K562 (cell line): ENCODE results near the gene ECHDC1. TPM values are rescaled to one million over a fixed set of nuclear protein-coding genes. Genes with fewer than 3 reads are reported as not detected.

Source experiments
- ATAC-seq: fragments of 200-7000 bp; cut with Tn5 transposase; 3 replicates; pipeline ENCODE4 v1.9.1; 2020; ENCODE audit warnings: moderate library complexity
- BruUV-seq: library from RNA; stranded (reverse); fragments of 400-500 nt; replicated peaks from 2 replicates; lab custom pipeline; 2021; lab: Mats Ljungman, UMichigan
- CTCF ChIA-PET: fragments of 300-600 bp; formaldehyde crosslinking; extraction: SDS; loops from one replicate; lab custom pipeline; 2021; ENCODE audit warnings: low intra/inter-chr PET ratio; lab: Yijun Ruan, JAX
- POLR2A ChIA-PET: fragments of 300-600, 350-650 bp; sonication (Branson Sonifier 250); formaldehyde crosslinking; extraction: SDS; loops from one replicate; lab custom pipeline; 2021; ENCODE audit warnings: antibody characterized with exemption, inconsistent platforms; lab: Yijun Ruan, JAX
- DNase-seq, 4 experiments: peaks; one replicate each; pipeline versions ENCODE4 v3.0.0 to v3.0.0-alpha.2; 2011 to 2018; ENCODE audit warnings: low spot score in 3 of 4, mixed read lengths in 3 of 4; ENCODE audit errors: extremely low read depth in 1 of 4
- FAIRE-seq: peaks from 2 replicates; lab custom pipeline; 2011; peaks lifted over from hg19 to GRCh38; lab: Jason Lieb, UNC
- H2AFZ ChIP-seq: 2 replicates; pipeline ENCODE4 v1.6.0; 2011; ENCODE audit warnings: low read depth, low read length, control low read depth, inconsistent platforms
- H3K27ac ChIP-seq: fragments of 200-600 bp; 3 replicates; pipeline ENCODE4 v1.8.0; 2011; ENCODE audit warnings: low read depth, mild to moderate bottlenecking, control low read depth, inconsistent platforms, low read length, moderate library complexity, mixed read lengths; ENCODE audit errors: extremely low read depth
- H3K27me3 ChIP-seq, 2 experiments: fragments of 300-600 bp in 1 of 2; 2 replicates in 1 of 2; 3 replicates in 1 of 2; pipeline versions ENCODE4 v1.6.0 to v1.8.0; 2011; ENCODE audit warnings: inconsistent platforms in 2 of 2, low read length in 2 of 2, mild to moderate bottlenecking in 1 of 2, mixed read lengths in 1 of 2, moderate library complexity in 1 of 2; ENCODE audit not compliant: control insufficient read depth in 2 of 2, insufficient read depth in 2 of 2
- H3K36me3 ChIP-seq: fragments of 300-600 bp; 3 replicates; pipeline ENCODE4 v1.8.0; 2011; ENCODE audit warnings: mild to moderate bottlenecking, low read length, inconsistent platforms; ENCODE audit not compliant: control insufficient read depth, insufficient read depth
- H3K4me1 ChIP-seq, 2 experiments: fragments of 200-600 bp in 1 of 2; replicated peaks in 1 of 2; 2 replicates in 1 of 2; 3 replicates in 1 of 2; pipeline versions ENCODE4 v1.5.1 to v1.8.0; 2011; ENCODE audit warnings: inconsistent platforms in 2 of 2, low read length in 2 of 2, mild to moderate bottlenecking in 1 of 2, mixed read lengths in 1 of 2, moderate library complexity in 1 of 2; ENCODE audit not compliant: control insufficient read depth in 2 of 2, insufficient read depth in 2 of 2
- H3K4me2 ChIP-seq: 2 replicates; pipeline ENCODE4 v1.6.1; 2011; ENCODE audit warnings: low read length, control low read depth, inconsistent platforms, mixed read lengths; ENCODE audit not compliant: insufficient read depth
- H3K4me3 ChIP-seq: fragments of 200-600 bp; sonication (generic), shearing (Covaris generic); 2 replicates; pipeline ENCODE4 v1.5.1; 2016; ENCODE audit warnings: control low read depth, inconsistent platforms
- H3K79me2 ChIP-seq: fragments of 200-600 bp; 3 replicates; pipeline ENCODE4 v1.8.0; 2011; ENCODE audit warnings: low read length, inconsistent platforms; ENCODE audit not compliant: control insufficient read depth, insufficient read depth
- H3K9ac ChIP-seq, 2 experiments: 2 replicates each; pipeline versions ENCODE4 v1.6.0 to v1.6.1; 2011; ENCODE audit warnings: low read depth in 2 of 2, low read length in 2 of 2, control low read depth in 1 of 2, inconsistent platforms in 1 of 2, mild to moderate bottlenecking in 1 of 2, mixed read lengths in 1 of 2; ENCODE audit not compliant: insufficient read depth in 1 of 2
- H3K9me1 ChIP-seq: one replicate; pipeline ENCODE4 v1.6.0; 2011; ENCODE audit warnings: inconsistent platforms, mild to moderate bottlenecking, low read length, moderate library complexity; ENCODE audit not compliant: control insufficient read depth, insufficient read depth
- H3K9me3 ChIP-seq: replicated peaks from 2 replicates; pipeline ENCODE4 v1.5.1; 2011; ENCODE audit warnings: low read depth, low read length, inconsistent platforms; ENCODE audit not compliant: control insufficient read depth, insufficient read depth
- H4K20me1 ChIP-seq: replicated peaks from 2 replicates; pipeline ENCODE4 v1.6.1; 2011; ENCODE audit warnings: low read length, inconsistent platforms, mixed read lengths; ENCODE audit not compliant: control insufficient read depth, insufficient read depth
- BACH1 ChIP-seq: fragments of 200-800 bp; sonication (Bioruptor generic); IDR thresholded peaks from 2 replicates; pipeline ENCODE4 v1.6.1; 2016; ENCODE audit warnings: missing genetic modification characterization, missing compliant biosample characterization
- C11orf30 ChIP-seq: fragments of 450-650 bp; IDR thresholded peaks from 2 replicates; pipeline ENCODE4 v1.6.1; 2016; ENCODE audit warnings: low read depth, mild to moderate bottlenecking
- CBX3 ChIP-seq, 2 experiments: IDR thresholded peaks; 1 replicate in 1 of 2; 2 replicates in 1 of 2; pipeline ENCODE4 v1.6.1; 2012; ENCODE audit warnings: inconsistent platforms in 2 of 2, low read length in 2 of 2, borderline replicate concordance in 1 of 2, control low read depth in 1 of 2
- CC2D1A ChIP-seq: fragments of 450-650 bp; IDR thresholded peaks from 2 replicates; pipeline ENCODE4 v1.6.1; 2017; ENCODE audit warnings: mild to moderate bottlenecking
- LEF1 ChIP-seq: fragments of 450-650 bp; IDR thresholded peaks from 2 replicates; pipeline ENCODE4 v1.6.1; 2016; ENCODE audit warnings: mild to moderate bottlenecking
- MAFF ChIP-seq: IDR thresholded peaks from 2 replicates; pipeline ENCODE4 v1.6.1; 2012; ENCODE audit warnings: low read length, improper control_type of control experiment
- MAFG ChIP-seq: fragments of 450-650 bp; conservative IDR thresholded peaks from 2 replicates; pipeline ENCODE4 v1.6.1; 2016; ENCODE audit warnings: missing genetic modification characterization, missing compliant biosample characterization
- NCOA4 ChIP-seq: fragments of 450-650 bp; IDR thresholded peaks from 2 replicates; pipeline ENCODE4 v1.6.1; 2018; ENCODE audit warnings: mild to moderate bottlenecking; ENCODE audit not compliant: partially characterized antibody
- POLR2AphosphoS2 ChIP-seq: IDR thresholded peaks from 2 replicates; pipeline ENCODE4 v1.6.1; 2012; ENCODE audit warnings: low read length, improper control_type of control experiment
- PRDM10 ChIP-seq: fragments of 450-650 bp; IDR thresholded peaks from 2 replicates; pipeline ENCODE4 v1.6.1; 2018; ENCODE audit not compliant: partially characterized antibody
- PRPF4 ChIP-seq: fragments of 200-400 bp; formaldehyde crosslinking; IDR thresholded peaks from one replicate; pipeline ENCODE4 v1.6.1; 2017; ENCODE audit warnings: low read length, low read depth, mild to moderate bottlenecking; ENCODE audit not compliant: insufficient read depth, poor library complexity, severe bottlenecking
- RBM25 ChIP-seq: fragments of 200-400 bp; formaldehyde crosslinking; IDR thresholded peaks from 2 replicates; pipeline ENCODE4 v1.6.1; 2018; ENCODE audit warnings: low read length, low read depth, moderate library complexity; ENCODE audit not compliant: severe bottlenecking
- TCF3 ChIP-seq: sonication (generic); formaldehyde crosslinking; IDR thresholded peaks from 2 replicates; pipeline ENCODE4 v1.4.0; 2020; ENCODE audit warnings: mild to moderate bottlenecking, missing genetic modification reagents
- TRIM28 ChIP-seq: fragments of 450-650 bp; IDR thresholded peaks from 2 replicates; pipeline ENCODE4 v1.6.1; 2017
- ZNF197 ChIP-seq: fragments of 200-800 bp; sonication (Bioruptor generic); IDR thresholded peaks from 2 replicates; pipeline ENCODE4 v1.6.1; 2016; ENCODE audit warnings: low read depth, missing genetic modification characterization, missing compliant biosample characterization
- ZNF592 ChIP-seq: fragments of 450-650 bp; IDR thresholded peaks from 2 replicates; pipeline ENCODE4 v1.6.1; 2017; ENCODE audit warnings: antibody characterized with exemption, mild to moderate bottlenecking
- WGBS: fragments of 100-300 bp; shearing (Covaris generic); methylation state at CpG from one replicate; pipeline ENCODE4 v1.1.6; 2016; ENCODE audit warnings: low coverage, mixed read lengths; ENCODE audit not compliant: insufficient coverage; ENCODE audit errors: missing lambda C conversion rate; 5-methylcytosine and 5-hydroxymethylcytosine counted together
- in situ Hi-C: fragments of 300-500 bp; cut with MboI; formaldehyde crosslinking; loops from 4 replicates; pipeline ENCODE4 v1.15.0; 2018; ENCODE audit warnings: inconsistent platforms, mixed read lengths
- intact Hi-C: fragments of 100-400 bp; cut with micrococcal nuclease; formaldehyde crosslinking; loops from 2 replicates; pipeline ENCODE4 v1.14.2; 2022
- polyA plus RNA-seq, 8 experiments: library from polyadenylated mRNA; depleted of rRNA in 4 of 8; stranded (reverse) in 5 of 8; unstranded in 3 of 8; fragments of >200 nt; fragmentation: Nextera tagmentation in 2 of 8; fragmentation: Illumina TruSeq in 1 of 8; extraction: Ambion mirVana in 2 of 8; extraction: Trizol in 1 of 8; gene quantifications; 2 replicates each; pipeline versions ENCODE4 v1.2.1 to v1.2.3, GENCODE V29; 2011 to 2014; ENCODE audit warnings: inconsistent platforms in 1 of 8, missing spikeins in 1 of 8
- total RNA-seq, 7 experiments: library from RNA; depleted of rRNA in 6 of 7; stranded (reverse); fragments of >200 nt in 6 of 7; fragmentation: Illumina TruSeq in 2 of 7; extraction: Trizol in 2 of 7; gene quantifications; 2 replicates each; pipeline versions ENCODE4 v1.2.1 to v1.2.3, GENCODE V29; 2011 to 2021; ENCODE audit warnings: low replicate concordance in 1 of 7

Gene ECHDC1
- total and polyA plus RNA-seq, 9 of the 15 experiments (the other 6 are each of a cell fraction or from before 2014, with no cell fraction given): 58.0 to 105 (median 78.6) TPM

GRCh38 chr6:127367023-127367375 lies 23.6 kb upstream of the ECHDC1 start:
- in situ Hi-C loops (no loop called here), intact Hi-C loops (no loop called here)
- FAIRE-seq: peak; percentile 67
- CTCF ChIA-PET: no interaction called here
- H3K4me2 ChIP-seq: peak overlapping the region; percentile 50; the same call in 1 of the 2 replicates
- POLR2A ChIA-PET: no interaction called here
- peak overlapping the region; percentile 66 for H2AFZ ChIP-seq
- no peaks in the 10 kb centered on the region for H4K20me1 ChIP-seq
- WGBS: 79% methylated on average over 1 of the region's 1 CpG
- H3K9ac ChIP-seq: peak overlapping the region in 1 of 2 experiments; percentile 32; a peak in 1 of 4 replicates
- ATAC-seq: peak; percentile 66
- peaks cover 4 to 11% of the 10 kb centered on the region in 2 experiments; a peak in 3 of 5 replicates for H3K4me1 ChIP-seq
- BruUV-seq: no TSS peak
- H3K9me1 ChIP-seq: no peaks in the 10 kb centered on the region
- peaks cover 7% of the 10 kb centered on the region; the same call in 1 of the 2 replicates for H3K9me3 ChIP-seq
- H3K4me3 ChIP-seq: no peak overlapping the region
- H3K36me3 ChIP-seq: no peaks in the 10 kb centered on the region
- peak in 1 of 4 experiments; percentile 52 for DNase-seq
- no peaks in the 10 kb centered on the region for H3K27me3 ChIP-seq
- peak overlapping the region; percentile 55 for H3K27ac ChIP-seq
- H3K79me2 ChIP-seq: no peaks in the 10 kb centered on the region
- peak; percentile 18 for TF ChIP-seq RBM25
- TF ChIP-seq CC2D1A: 0 out of 2 replicates have a peak, but pooled peaks have one; percentile 22
- TF ChIP-seq POLR2AphosphoS2: no peak
- peak; percentile 49 for TF ChIP-seq PRDM10
- TF ChIP-seq TCF3 (CRISPR knock-in tag): peak; percentile 41
- TF ChIP-seq ZNF197 (CRISPR knock-in tag): no peak
- peak; percentile 93 for TF ChIP-seq C11orf30
- TF ChIP-seq BACH1: peak; percentile 79
- TF ChIP-seq ZNF592: 0 out of 2 replicates have a peak, but pooled peaks have one; percentile 41
- TF ChIP-seq LEF1: 0 out of 2 replicates have a peak, but pooled peaks have one; percentile 19
- no peak for TF ChIP-seq NCOA4
- no peak for TF ChIP-seq PRPF4
- peak; percentile 32; the same call in 1 of the 2 replicates for TF ChIP-seq TRIM28
- peak; percentile 95 for TF ChIP-seq MAFG (tag)
- TF ChIP-seq CBX3 (IDR thresholded peaks at IDR 0.05; ENCODE audit: borderline replicate concordance in 1 of 2, low read length in 2 of 2): peak in 1 of 2 experiments; percentile 42; a peak in 1 of 3 replicates
- TF ChIP-seq MAFF: peak; percentile 89
